ENCODE results near the gene CEP85L.
A peak's percentile ranks its signal among the peaks of the same experiment; 100 is the strongest.

CEP85L gene

DNA sequence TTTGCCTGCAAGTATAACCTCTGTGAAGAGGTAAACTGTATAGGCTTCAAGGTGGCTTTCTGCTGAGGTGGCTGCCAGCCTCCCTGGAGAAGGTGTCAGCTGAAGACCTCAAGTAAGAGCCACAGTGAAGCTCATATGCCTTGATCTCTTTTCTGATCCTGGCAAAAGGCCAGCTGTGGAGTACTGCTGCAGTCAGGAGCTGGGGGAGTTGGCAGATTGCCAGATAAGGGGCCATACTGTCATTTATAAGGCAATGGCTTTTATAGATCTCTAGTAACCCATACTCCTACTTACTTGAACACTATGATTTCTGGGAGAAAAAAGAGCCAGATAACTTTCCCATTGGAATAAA is 8.8 kb upstream of the CEP85L start:
- DNase-seq (ENCODE audit: low read depth): peak; percentile 44

DNA sequence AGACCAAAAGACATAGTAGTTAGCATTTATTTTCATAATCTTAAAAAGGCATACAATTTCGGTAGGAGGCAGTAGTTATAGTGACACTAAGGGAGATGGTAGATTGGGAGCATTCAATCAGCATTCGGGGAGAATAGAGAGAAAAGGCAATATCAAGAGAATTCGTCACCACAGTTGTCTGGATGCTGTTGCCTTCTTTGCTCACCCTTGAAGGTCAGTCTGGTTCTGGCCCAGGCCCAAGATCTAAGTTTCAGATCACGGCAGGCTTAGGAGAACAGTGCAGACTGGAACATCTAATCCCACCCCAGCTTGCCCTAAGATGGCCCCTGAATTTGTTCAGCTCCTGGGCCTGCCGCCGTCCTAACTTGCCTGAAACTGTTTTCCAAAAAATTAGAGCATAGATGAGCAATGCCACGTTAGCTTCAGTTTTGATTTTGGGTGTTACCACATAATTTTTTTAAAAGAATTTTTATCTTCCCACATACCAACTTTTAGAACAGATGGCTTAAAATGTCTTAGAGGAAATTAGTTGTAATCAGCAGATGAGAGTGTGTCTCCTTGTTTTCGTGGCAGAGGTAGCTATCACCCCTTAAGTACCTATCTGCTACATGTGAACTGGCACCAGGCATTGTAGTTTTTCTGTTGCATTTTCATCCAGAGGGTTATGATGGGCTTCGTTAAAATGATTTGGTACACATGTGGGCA is 8.3 kb upstream of the CEP85L start:
- DNase-seq (ENCODE audit: low read depth): no peak

DNA sequence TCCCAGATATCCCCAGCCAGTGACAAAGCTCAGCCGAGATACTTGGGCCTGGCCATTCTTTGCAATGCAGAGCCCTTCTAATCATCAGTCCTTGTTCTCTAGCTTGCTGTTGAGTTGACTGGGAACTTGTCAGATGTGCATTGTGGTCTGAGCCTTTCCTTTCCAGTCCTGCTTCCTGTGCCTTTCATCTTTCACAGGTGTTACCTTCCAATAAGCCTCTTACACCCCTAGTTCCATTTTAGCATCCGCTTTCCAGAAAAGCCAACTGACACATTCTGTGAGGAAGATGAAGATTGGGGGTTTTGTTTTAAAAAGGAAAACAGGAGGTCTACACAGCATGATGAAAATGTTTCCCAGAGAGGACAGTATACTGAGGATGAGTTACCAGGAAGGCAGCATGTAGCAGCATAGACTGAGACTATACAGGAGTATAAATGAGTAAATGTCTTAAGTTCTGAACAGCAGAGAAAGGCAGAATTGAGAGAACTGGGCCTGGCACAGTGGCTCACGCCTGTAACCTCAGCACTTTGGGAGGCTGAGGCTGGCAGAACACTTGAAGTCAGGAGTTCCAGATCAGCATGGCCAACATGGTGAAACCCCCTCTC is 5.6 kb upstream of the CEP85L start:
- no peak for DNase-seq (ENCODE audit: low read depth)

DNA sequence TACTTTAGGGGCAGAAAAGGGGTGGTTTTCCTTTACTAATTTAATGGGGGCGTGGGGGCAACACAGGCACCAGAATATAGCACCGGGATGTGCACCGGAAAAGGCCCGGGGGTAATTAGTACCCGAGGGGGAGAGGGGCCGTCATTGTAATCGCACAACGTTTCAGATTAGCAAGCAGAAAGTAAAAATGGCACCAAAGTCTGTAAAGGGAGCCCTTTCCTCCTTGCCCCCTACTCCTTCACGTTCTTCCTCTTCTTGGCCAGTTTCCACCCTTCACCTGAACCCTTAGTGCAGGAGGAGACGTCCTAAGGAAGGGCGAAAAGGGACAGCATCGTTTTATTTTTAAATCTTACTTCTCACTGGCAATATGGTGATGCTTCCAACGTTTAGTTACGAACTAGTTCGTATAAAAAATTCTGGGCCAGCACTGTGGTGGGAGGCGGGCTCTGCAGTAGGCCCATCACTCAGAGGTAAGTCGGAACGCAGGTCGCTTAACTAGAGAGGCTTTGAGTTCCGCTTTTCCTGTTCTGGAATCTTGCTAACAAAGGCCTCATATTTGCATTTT is 742 bp upstream of the CEP85L start:
- DNase-seq (ENCODE audit: low read depth): no peak

DNA sequence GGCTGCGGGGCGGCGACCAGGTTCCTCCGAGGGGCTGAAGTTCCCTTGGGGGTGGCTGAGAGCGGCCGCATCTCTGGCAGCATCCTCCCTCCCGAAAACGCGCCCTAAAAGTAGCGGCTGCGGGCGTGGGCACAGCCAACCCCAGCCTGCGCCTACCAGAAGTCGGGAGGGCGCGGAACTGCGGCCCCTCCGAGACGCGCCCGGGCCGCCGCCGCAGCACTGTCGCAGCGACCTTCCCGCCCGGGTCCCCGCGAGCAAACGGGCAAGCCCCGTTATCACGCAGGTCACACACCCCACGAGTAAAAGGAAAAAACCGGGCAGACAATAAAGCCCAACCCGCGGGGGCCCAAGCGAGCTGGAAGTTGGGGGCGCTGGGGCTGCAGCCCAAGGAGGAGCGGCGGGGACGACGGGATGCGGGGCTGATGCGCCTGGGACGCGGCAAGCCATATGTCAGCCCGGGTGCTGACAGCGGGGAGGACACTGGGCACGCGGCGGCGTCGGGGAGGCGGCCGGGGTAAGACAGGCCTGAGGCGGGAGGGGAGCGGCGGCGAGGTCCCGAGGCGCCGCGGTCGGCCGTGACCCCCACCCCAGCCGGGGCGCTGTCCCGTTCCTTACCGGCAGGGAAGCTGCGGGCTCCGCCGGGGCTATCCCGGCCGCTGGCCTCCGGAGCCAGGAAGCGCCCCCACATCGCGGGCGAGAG is 659 bp downstream of the CEP85L start:
- DNase-seq (ENCODE audit: low read depth): peak; percentile 26

DNA sequence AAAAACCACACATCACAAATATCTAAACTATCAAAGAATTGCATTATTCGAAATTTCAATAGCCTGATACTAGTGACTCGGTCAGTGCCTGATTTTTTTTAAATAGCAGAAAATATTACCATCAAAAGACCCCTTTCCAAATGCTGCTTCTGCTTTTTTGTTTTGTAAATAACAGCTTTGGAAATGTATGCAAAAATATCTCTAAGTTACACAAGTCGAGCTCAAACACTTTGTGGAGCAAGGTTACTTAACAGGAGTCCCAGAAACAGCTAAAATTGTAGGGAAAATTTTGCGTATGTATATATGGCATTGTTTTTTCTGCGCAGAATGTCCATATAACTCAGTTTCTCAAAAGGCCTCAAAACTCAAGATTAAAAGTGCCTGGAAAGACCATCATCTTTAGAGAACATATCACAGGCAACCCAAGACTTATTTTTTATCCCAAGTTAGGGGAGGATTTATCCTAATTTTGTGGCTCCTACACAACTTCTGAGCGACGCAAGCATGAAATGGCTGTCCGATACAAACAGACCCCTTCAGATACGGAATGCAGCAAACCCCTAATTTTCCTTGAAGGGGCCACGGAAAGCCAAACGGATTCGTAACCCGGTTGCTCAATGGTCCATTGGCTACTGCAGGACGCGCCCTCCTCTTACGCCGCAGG is 1.3 kb downstream of the CEP85L start:
- DNase-seq (ENCODE audit: low read depth): no peak

DNA sequence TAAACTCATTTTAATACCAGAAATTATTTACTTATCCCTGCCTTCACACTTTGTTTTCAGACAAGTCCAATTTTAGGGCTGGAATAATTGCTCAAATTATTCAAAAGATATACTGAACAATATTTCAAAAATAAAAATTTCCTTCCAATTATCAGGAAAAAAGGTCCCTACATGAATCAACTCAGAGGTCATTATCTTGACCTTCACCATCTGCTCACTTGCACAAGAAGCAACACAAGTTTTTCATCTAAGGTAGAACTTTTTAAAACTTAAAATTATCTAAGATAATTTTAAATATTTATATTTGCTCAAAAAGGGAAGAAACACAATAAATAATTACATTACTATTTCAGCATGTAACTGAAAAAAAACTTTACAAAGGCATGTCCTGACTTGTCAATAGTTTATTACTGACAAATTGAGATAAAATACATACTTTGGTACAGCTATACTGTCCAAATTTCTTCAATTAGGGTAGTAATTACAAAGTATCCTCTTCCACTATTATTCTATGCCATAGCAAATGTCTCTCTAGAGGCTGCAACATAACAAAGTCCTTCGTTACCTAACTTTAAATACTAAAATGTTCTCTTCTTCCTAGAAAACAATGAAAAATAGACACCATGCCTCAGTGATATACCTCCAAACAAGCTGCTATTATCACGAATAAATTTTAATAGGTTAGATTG is 2.4 kb downstream of the CEP85L start:
- DNase-seq (ENCODE audit: low read depth): no peak

DNA sequence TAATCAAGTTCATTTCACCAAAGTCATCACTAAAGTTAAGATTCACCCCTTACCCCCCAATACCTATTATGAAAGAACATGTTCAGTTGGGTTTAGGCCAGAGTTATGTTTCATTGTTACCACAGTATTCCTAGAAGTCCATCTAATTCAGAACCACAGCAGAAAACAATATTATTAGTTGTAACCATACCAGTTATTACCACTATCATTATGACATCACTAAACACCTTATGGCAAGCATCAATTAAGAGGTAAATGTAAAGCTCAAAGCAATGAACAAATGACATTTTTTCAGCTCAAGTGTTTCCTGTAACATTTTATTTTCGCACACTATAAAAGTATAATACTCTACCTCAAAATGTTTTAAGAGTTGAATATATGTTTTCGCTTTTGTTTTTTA is 4.4 kb downstream of the CEP85L start:
- DNase-seq (ENCODE audit: low read depth): no peak

DNA sequence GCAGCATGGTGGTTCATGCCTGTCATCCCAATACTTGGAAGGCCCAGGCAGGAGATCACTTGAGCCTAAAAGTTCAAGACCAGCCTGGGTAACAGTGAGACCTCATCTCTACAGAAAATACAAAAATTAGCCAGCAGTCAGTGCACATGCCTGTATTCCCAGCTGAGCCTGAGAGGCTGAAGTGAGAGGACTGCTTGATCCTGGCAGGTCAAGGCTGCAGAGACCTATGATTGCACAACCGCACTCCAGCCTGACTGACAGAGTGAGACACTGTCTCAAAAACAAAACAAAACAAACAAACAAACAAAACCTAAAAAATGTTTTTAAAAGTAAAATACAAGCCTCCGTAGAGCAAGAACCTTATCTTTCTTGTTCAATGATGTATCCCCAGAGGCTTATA is 6.0 kb downstream of the CEP85L start:
- no peak for DNase-seq (ENCODE audit: low read depth)

DNA sequence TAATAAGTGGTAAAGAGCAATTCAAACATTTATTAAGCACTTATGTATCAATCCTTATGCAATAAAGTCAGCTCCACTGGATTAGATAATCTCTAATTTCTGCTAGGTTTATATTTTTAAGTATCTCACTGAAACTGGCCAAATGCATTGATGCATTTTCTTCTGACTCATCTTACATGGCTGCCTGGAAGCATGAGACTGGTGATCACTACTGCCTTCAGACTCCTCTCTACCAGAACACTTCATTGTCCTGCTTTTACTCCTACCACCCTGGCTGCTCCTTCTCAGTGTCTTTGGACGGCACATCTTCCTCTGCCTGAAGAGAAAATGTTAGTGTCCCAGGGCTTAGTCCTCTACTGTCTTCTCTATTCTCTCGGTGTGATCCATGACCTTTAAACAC is 7.4 kb downstream of the CEP85L start:
- no peak for DNase-seq (ENCODE audit: low read depth)

DNA sequence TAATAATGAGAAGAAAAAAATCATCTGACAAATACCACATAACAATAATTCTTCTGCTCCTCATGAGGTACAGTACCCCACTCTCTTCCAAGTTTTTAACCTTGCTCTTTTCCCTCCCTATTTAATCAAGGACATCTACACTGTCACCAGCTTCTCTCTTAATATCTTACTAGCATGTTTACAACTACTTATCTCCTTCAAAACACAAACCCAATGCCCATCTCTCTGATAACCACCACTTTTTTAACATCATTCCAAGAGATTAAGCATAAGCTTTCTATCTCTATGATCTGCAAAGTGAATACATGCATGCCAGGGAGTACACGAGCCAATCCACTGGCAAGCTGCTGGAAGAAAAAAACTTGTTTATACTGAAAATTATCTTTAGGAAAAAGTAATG is 10.3 kb downstream of the CEP85L start:
- DNase-seq (ENCODE audit: low read depth): no peak

DNA sequence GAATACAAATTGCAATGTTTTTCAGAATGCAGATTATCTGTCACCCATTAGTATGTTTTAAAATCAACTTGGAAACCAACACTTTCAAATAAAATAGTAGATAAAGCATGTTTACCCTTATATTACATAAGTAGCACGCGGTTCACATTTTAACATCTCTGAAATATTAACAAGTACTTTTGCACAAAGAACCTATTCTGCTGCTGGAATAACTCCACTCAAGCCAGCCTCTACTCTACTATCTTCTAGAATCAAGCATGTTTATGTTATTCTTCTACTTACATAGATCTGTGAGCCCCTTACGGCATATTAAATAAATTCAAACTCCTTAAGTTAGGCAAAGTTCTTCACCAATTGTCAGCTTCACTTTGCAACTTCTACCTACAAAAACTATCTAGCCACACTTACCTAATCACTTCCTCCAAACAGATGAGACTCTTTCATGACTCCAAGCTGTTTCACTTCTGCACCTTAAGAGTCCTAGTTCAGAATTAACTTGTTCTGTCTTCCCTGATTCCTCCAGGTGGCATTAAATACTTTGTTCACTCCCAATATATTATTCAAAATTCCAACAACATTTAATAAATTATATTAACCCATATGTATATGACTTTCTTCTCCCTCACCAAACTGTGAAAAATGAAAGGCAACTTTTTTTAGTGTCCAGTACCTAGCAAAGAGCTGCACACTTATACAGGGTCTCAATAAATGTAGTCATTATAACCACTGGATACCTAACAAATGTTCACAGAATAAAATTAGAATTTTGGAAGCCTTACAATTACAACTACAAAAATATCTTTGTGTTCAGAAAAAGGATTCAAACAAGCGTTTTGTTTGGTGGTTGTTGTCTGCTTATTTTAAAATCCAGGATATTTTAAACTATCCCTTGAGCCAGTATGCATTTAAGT is 12.1 kb downstream of the CEP85L start:
- DNase-seq (ENCODE audit: low read depth): no peak

DNA sequence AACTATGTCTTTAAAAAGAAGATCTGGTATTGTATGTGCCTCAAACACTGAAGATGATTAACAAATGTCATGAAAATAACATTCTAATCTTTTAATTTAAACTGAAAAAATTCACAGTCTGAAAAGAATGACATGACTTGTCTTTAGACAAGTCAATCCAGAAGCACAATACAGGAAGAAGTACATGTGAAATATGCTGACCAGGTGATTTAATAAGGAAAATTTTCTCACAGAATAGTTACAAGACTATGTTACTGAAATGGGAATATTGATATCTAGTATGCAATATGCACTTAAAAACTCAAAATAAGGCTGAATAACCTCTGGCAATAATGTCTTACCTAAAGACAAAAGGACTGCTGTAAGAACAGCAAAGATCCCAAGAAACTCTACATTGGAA is 13.1 kb downstream of the CEP85L start:
- DNase-seq (ENCODE audit: low read depth): no peak

DNA sequence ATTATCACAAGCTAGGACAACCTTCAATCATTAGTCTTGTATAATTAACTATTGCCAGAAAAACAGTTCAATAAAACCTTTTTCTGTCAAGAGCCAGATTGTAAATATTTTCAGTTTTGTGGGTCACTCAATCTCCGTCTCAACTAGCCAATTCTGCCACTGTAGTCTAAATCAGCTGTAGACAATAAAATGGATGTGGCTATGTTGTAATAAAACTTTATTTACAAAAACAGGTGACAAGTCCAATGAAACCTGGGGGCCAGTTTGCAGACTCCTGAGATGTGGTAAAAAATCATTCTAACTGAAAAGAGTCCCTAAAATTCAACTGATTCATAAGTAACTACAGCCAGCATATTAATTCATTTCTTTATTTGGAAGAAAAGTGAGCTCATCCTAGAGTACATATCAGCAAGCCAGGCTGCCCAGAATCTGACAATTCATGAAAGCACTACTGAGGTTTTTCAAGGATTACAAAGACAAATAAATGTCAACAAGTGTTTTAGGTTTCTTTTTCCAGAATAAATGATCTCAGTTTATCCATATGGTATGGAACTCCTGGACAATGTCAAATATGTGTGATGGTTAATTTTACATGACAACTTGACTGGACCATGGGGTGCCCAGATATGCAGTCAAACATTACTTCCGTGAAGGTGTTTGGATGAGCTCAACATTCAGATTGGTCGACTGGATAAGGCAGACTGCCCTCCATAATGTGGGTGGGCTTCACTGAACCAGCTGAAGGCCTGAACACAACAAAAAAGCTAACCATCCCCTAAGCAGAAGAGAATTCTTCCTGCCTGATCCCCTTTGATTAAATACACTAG is 15.3 kb downstream of the CEP85L start:
- DNase-seq (ENCODE audit: low read depth): no peak

DNA sequence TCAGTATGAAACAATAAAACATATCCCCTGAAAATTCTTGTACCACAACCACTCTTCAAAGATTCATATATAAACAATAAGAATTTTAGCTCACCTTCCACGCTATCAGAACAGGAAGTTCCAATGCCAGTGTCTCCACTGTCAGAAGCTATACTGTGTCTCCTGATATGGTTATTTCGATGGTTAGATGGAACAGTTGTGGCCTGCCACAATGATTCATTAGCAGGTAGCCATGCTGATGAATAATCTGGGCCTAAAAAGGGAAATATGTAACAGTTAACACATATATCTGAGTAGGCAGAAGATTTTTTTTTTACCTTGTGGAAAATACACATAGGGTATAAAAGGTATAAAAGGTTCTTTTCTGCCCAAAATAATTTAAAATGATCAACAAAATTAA is 19.0 kb downstream of the CEP85L start:
- DNase-seq (ENCODE audit: low read depth): no peak

DNA sequence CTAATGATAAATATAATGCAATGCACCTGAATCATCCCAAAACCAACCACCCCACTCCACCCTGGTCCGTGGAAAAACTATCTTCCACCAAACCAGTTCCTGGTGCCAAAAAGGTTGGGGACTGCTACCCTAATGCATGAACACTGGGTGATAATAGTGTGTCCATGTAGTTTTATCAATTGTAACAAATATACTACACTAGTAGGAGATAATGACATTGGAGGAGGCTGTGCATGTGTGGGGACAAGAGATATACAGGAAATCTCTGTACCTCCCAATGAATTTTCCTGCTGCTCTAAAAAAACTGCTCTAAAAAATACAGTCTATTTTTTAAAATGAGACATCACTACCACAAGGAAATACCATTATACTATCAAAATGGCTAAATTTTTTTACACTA is 20.5 kb downstream of the CEP85L start:
- DNase-seq (ENCODE audit: low read depth): no peak

DNA sequence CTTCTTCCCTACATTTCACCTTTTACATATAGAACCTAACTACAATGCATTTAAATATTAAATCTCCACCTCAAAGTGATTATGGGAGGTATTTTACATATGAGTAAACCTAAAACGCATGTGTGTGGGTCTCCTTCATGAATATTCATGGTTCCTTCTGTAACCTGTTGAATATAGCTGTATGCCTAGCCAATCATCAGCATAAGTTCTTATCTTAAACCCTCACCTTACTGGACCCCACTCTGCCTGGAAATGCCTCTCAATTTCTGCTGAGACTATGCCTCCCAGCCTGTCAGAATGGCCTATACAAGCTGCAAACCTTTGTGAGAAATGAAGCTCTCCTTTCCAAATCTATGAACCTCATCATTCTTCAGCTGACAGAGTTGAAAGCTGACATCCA is 21.3 kb downstream of the CEP85L start:
- no peak for DNase-seq (ENCODE audit: low read depth)

DNA sequence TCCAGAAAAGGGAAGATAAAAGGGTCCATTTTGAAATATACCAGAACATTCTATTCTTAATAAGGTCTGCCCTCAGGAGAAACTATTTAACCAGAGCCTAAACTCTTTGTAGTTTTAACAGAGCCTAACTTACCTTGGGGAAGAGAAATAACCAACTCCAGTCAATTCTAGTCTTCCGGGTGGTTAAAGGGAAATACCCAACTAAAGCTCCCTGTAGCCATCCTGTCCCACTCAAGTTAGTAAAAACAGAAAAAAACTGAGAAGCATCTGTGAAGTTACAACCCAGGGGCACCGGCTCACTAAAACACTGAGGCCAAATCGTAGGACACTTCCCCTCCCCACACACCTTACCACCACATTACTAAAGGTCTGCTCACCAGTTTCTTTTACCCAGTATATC is 23.7 kb downstream of the CEP85L start:
- DNase-seq (ENCODE audit: low read depth): no peak

DNA sequence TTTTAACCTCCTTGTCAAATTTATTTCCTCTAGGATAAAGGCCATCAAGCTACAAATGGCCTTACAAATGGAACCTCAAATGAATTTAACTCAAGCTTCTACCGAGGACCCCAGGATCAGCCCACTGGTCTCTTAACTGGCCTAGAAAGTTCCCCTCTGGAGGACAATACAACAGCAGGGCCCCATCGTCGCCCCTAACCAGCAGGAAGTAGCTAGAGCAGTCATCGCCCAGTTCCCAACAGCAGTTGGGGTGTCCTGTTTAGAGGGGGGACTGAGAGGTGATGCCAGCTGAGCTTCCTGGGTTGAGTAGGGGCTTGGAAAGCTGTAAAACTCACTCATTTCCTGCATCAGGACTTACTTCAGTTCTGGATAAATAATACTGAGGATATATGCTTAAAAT is 25.6 kb downstream of the CEP85L start:
- DNase-seq (ENCODE audit: low read depth): no peak

DNA sequence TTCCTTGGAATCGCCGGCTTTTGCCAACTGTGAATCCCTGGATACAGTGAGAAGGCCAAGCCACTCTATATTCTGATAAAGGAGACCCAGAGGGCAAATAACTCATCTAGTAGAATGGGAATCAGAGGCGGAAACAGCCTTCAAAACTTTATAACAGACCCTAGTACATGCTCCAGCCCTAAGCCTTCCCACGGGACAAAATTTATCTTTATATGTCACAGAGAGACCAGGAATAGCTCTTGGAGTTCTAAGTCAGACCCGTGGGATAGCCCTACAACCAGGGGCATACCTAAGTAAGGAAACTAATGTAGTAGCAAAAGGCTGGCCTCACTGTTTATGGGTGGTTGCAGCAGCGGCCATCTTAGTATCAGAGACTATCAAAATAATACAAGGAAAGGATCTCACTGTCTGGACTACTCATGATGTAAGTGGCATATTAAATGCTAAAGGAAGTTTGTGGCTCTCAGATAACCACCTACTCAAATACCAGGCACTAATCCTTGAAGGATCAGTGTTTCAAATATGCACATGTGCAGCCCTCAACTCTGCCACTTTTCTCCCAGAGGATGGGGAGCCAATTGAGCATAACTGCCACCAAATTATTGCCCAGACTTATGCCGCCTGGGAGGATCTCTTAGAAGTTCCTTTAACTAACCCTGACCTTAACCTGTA is 29.5 kb downstream of the CEP85L start:
- DNase-seq (ENCODE audit: low read depth): no peak
